Daoy (cell line): ENCODE measurements around the gene FFAR4. TPM values are rescaled to one million over a fixed set of nuclear protein-coding genes. Genes with fewer than 3 reads are reported as not detected.

Experiments used
- DNase-seq: peaks from one replicate; pipeline ENCODE4 v3.0.0-alpha.2; 2015; ENCODE audit warnings: low read depth
- total RNA-seq: library from RNA; depleted of rRNA; stranded (reverse); fragments of >200 nt; shearing (Covaris generic); gene quantifications from 2 replicates; pipeline ENCODE4 v1.2.3, GENCODE V29; 2014

The FFAR4 gene
- total RNA-seq, 1 experiment from 2014 or later, result not detected

DNA sequence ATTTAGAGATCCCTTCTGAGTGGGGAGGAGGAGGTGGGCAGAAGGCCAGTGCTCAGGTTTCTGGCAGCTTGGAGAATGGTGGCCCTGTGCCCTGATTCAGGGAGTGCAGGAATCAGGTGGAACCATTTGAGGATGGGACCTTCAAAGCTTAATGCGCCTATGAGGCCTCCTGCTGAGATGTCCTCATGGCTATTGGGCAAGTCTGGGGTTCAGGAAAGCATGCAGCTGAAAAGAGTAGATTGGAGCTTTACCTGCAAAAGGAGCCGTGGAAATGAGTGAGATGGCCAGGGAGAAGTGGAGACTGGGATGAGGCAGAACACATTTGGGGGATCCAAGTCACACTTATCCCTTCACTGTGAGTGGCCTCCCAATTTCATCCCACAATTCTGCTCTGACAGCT, 6.1 kb downstream of the FFAR4 start:
- DNase-seq, result no peak

GRCh38 chr10:93573051-93573909, 6.8 kb downstream of the FFAR4 start:
- no peak for DNase-seq

- no peak for DNase-seq
Measured at GRCh38 chr10:93573924-93574323, 7.5 kb downstream of the FFAR4 start.

DNA sequence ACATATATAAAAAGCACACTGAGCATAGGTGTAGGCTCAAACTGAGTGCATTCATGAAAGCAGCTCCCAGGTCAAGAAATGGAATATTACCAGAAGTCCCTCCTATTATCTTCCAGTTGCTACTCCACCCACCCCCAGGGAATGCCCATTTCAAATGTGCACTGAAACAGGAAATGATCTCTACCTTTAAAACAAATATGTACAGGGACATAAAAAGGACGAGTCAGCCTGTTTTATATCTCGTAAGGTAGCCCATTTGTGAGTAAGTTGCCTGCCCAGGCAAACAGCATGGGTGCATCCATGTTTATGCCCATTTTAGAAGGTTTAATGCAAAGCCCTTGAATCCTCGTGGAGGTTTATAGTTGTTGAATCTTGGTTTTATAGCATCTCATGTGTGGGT, 10.4 kb downstream of the FFAR4 start:
- DNase-seq, result no peak

DNA sequence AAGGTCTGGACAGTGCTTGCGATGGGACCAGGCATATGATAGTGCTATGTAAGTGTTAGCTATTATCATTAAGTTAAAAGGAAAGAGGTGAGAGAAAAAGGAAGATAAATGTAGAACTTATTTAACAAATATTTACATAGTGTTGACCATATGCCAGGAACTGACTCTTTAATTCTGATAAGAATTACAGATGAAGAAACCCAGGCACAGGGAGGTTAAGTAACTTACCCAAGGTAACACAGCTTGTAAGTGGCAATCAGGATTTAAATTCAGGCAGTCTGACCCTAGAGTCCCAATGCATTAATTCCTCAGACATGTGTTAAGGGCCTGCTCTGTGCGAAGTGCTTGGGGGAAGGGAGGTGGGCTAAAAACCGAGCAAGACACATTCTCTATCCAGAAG, 11.1 kb downstream of the FFAR4 start:
- no peak for DNase-seq

- DNase-seq, result peak; percentile 58
Measured at GRCh38 chr10:93579089-93579488, 12.6 kb downstream of the FFAR4 start.

GRCh38 chr10:93579985-93580711, 13.7 kb downstream of the FFAR4 start:
- DNase-seq, result no peak

GRCh38 chr10:93580828-93581227, 14.4 kb downstream of the FFAR4 start:
- peak; percentile 23 for DNase-seq

DNA sequence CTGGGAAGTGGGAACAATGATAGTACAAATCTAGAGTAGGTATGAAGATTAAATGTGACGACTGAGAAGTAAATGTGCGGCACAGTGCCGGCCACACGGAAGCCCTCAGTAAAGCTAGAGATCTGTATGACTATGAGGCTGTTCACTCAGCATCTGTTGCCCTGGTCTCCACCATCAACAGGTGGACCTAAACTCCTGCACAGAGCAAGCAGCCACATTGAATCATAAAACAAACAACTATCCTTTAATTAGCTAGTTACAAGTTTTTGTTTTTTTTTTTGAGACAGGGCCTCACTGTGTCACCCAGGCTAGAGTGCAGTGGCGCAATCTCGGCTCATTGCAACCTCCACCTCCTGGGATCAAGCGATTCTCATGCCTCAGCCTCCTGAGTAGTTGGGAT, 18.0 kb downstream of the FFAR4 start:
- DNase-seq, result no peak

DNA sequence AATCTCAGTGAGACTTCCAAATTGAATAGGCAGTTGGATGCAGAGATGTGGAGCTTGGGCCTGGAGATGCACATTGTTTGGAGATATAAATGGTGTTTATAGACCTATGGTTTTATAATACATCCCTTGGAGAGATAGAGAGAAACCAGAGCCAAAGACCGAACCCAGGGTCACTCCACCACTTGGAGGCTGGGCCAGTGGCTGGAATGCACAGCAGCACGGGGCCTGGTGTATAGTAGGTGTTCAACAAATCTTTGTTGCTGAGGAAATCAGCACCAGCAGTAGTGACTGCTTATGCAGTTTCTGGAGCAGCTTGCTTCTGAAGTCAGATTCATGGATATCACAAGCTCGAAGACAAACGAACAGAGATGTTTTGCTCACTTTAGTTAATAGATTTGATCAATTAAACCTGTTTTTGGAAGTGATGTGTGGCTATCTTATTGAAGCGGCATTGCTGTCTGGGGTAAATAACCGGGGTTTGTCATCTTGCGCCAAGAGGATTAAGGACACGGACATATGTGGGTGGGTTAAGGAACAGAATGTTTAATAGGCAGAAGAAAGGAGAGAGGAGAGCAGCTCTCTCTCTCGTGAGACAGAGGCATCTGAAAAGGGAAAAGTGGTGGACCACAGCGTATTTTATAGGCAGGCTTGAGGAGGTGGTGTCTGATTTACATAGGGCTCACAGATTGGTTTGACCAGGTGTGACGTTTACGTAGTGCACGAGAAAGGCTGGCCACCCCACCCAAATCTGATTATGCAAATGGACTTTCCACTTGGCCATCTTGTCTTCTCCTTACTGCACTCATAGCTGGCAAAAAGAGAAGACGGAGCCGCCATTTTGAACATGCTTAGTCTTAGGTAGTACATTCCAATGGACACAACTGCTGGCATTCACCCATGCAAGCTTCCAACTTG, 23.4 kb downstream of the FFAR4 start:
- DNase-seq, result no peak

- no peak for DNase-seq
Measured at GRCh38 chr10:93590638-93591037, 24.2 kb downstream of the FFAR4 start.

DNA sequence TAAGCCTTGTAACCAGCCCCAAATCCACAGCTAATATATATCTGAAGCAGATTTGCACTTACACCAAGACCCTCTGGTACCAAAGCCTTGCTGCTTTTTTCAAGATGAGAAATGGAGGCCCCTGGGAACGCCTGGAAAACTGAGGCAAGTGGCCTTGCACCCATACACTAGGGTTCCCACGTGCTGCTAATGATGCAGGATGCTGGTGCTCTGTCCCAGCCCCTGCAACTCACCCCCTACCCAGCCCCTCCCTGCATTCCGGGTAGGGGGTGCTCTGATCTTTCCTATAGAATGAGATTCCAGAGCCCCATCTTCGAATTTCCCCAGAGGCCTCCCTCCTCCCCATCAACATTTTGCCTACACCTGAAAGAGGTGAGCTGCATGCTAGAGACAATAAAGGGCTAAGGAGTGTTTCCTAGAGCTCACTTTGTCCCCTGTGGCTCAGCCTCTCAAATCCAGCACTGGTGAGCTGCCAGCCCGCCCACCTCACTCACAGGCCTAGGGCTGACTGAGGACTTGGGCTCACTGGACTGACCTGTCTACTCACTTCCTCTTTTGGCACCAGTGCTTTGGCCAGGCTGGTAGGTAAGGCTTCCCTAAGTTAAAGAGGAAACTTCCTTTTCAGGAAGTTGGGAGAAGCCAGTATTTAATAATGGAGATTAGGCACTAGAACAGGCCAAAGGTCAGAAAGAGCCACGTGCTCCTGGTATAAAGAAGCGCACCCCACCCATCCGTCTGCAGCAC, 24.8 kb downstream of the FFAR4 start:
- DNase-seq, result no peak

DNA sequence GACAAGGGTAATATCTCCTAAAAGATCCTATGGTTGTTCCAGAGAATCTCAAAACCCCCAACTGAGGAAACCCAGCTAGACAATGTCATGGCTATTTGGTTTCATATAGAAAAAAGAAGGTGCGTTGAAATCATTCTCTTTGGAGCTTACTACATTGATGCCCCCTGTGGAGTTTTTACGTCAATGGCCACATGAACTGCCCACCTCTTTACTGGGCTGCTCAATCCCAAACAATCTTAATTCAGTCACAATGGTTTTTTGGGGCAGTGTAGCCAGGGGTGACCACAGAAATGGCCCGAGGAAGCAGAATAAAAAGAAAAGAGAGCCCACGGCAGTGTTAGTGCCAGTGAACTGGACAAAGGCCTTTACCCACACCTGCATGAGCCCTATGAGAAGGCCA, 26.8 kb downstream of the FFAR4 start:
- DNase-seq, result no peak

GRCh38 chr10:93593749-93594148, 27.3 kb downstream of the FFAR4 start:
- DNase-seq, result no peak

DNA sequence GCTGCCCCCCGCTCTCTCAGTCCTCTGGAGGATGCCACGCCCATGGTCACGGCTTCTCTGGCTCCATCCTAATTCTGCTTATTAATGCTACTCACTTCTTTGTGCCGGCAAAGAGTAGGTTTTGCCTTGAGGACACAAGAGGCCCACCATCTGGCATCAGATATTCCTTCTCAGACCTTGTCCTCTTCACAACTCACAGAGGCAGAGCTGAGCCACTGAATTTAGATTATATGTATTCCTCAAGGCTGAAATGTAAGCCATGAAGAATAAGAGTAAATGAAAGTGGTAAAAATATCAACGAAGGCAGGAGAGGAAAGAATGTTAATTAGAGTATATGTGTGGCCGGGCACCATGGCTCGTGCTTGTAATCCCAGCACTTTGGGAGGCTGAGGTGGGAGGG, 28.1 kb downstream of the FFAR4 start:
- no peak for DNase-seq

DNA sequence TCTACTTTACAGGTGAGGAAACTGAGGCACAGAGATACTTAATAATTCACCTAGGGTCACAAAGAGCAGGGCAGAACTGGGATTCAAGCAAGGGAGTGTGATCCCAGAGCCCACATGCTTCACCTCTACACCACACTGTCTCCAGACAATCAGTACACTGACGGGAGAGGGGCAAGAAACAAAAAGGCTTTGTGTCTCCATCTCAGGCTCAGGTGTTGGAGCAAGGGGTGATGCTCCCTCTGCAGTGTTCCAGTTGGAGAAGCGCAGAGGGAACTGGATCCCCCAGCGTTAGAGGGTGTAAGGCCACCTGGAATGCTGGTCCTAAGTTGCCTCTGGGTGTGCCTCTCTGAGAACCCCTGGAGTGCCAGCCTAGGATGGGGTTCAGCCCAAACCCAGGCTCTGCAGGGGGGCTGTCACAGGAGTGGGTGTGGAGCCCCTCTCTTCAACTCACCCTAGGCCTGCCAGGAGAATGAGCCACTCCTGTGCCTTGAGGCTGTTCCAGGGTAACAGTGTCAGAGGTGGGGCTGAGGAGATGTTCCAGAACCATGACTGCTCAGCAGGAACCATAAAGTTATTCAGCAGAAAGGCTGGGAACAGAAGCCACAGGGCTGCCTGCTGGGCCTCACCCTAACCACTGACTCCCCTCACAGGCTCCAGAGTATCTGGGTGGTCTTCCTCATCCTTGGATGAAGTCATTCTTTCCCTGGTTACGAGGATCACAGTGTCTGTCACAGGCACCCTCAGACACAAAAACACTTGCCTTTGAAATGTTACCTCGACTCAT, 29.1 kb downstream of the FFAR4 start:
- DNase-seq, result peak; percentile 11

DNA sequence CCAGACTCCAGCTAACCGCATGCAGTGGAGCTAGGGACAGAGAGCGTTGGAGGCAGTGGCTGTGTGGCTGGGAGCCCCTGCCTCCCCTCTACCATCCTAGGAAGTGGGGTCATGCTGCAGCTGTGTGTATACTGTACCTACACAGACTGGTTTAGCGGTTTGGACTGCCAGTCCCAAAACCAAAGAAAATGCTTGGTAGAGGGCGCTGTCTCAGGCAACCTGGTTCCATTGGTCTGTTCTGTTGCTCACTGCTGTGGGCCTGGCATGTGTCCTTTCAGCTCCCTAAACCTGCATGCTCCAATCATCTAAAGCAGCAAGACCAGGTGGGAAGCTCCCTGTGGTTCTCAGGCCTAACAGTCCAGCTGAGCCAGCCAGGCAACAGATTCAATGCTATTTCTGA, 30.1 kb downstream of the FFAR4 start:
- DNase-seq, result no peak

DNA sequence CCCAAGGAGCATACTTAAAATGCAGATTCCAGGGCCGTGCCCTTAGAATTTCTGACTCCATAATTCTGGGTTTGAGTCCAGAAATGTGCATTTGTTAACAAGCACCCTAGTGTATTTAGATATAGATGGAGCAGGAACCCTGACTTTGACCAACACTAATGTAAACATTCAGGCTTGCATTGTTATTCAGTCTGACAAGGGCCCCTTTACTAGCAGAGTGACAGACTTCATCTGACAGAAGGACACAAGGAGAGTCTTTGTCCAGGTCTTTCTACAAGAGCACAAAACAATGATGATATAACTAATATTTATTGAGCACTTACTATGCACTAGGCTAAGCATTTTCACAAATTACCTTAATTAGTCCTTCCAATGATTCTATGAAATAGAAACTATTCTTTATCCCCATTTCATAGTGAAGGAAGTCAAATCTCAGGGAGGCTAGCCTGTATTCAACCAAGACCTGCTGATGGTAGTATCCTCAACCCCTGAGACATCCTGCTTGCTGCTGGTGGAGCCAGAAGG, 30.7 kb downstream of the FFAR4 start:
- no peak for DNase-seq

DNA sequence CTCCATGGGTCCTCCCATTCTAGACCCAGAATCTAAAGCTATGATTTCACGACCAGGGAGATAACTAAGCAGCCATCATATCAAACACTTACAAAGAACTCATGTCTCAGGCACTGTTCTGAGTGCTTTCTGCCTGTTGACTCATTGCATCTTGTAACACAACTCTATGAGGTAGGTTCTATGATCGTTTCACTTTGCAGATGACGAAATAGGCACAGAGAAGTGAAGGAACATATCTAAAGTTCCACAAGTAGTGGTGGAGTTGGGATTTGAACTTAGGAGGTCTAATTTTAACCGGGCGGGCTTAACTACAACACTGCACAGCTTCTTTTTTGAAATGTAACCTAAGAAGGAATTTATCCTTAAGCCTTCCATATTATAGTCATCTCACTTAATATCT, 31.7 kb downstream of the FFAR4 start:
- no peak for DNase-seq

GRCh38 chr10:93599335-93599734, 32.9 kb downstream of the FFAR4 start:
- no peak for DNase-seq
